ENCODE measurements around the gene CES2.
"Not testable (repeated sequence)": the region's sequence is repeated elsewhere in the genome, so short reads cannot be mapped to it uniquely, and the experiment has no call there.

Gene CES2

DNA sequence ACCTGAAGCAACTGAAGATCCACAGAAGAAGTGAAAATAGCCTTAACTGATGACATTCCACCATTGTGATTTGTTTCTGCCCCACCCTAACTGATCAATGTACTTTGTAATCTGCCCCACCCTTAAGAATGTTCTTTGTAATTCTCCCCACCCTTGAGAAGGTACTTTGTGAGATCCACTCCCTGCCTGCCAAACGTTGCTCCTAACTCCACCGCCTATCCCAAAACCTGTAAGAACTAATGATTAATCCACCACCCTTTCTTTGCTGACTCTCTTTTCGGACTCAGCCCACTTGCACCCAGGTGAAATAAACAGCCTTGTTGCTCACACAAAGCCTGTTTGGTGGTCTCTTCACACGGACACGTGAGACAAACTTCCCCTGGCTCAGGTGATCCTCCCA is 38.6 kb upstream of the CES2 start:
- H2BK15ac ChIP-seq (ENCODE audit: low read depth, poor library complexity, severe bottlenecking); H3K4ac ChIP-seq (ENCODE audit: low read depth in 1 of 2, low read length in 2 of 2); H3K9me3 ChIP-seq (ENCODE audit: control insufficient read depth, low read length); H3K9ac ChIP-seq (ENCODE audit: low read length); DNase-seq; H2BK12ac ChIP-seq (ENCODE audit: low read length in 2 of 2); H3K18ac ChIP-seq (ENCODE audit: low read depth in 1 of 2, low read length in 2 of 2); H3K23ac ChIP-seq (ENCODE audit: low read length in 2 of 2); H3K14ac ChIP-seq (ENCODE audit: low read length in 2 of 2); H3K27ac ChIP-seq (ENCODE audit: low read length, poor library complexity, severe bottlenecking); H3K27me3 ChIP-seq (ENCODE audit: control insufficient read depth in 1 of 2, insufficient read depth in 1 of 2, low read length in 2 of 2); H3K4me2 ChIP-seq (ENCODE audit: low read length, poor library complexity, severe bottlenecking); H3K79me1 ChIP-seq (replicated peaks; ENCODE audit: low read length, poor library complexity, severe bottlenecking); H2BK120ac ChIP-seq (ENCODE audit: low read depth, low read length); H2BK5ac ChIP-seq (ENCODE audit: low read depth, low read length, poor library complexity, severe bottlenecking); H2AFZ ChIP-seq (ENCODE audit: low read depth, low read length); H4K8ac ChIP-seq (ENCODE audit: low read length); H3K4me3 ChIP-seq (ENCODE audit: insufficient read depth in 1 of 2, low read depth in 1 of 2, low read length in 2 of 2); H3K36me3 ChIP-seq (ENCODE audit: control insufficient read depth in 1 of 2, insufficient read depth in 2 of 2, low read depth in 1 of 2, low read length in 2 of 2); H4K91ac ChIP-seq (ENCODE audit: low read length); H2AK5ac ChIP-seq (ENCODE audit: low read length, severe bottlenecking): not testable (repeated sequence)
- peaks cover 30% of the 10 kb centered on the region for H3K4me1 ChIP-seq (ENCODE audit: control insufficient read depth, insufficient read depth, low read depth, low read length)
- WGBS, result 73% methylated on average over 5 of the region's 5 CpGs

DNA sequence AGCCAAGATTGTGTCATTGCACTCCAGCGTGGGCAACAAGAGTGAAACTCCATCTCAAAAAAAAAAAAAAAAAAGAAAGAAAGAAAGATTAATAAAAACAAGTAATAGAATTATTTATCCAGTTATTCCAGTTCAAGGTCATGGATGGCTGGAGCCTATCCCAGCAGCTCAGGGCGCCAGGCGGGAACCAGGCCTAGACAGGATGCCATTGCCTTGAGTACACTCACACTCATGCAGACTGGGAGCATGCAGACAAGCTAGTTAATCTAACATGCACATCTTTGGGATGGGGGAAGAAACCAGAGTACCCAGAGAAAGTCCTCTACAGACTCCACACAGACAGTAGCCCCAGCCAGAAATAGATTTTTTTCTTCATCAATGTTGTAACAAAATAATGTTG is 37.1 kb upstream of the CES2 start:
- no peak overlapping the region for H4K91ac ChIP-seq (ENCODE audit: low read length)
- H4K8ac ChIP-seq (ENCODE audit: low read length), result no peak overlapping the region
- no peaks in the 10 kb centered on the region for H3K79me1 ChIP-seq (replicated peaks; ENCODE audit: low read length, poor library complexity, severe bottlenecking)
- no peak overlapping the region for H2BK12ac ChIP-seq (ENCODE audit: low read length in 2 of 2)
- H3K4me1 ChIP-seq (ENCODE audit: control insufficient read depth, insufficient read depth, low read depth, low read length), result peaks cover 28% of the 10 kb centered on the region
- no peak overlapping the region for H3K4ac ChIP-seq (ENCODE audit: low read depth in 1 of 2, low read length in 2 of 2)
- H2AFZ ChIP-seq (ENCODE audit: low read depth, low read length), result no peak overlapping the region
- H3K23ac ChIP-seq (ENCODE audit: low read length in 2 of 2), result no peak overlapping the region
- no peak overlapping the region for H3K4me2 ChIP-seq (ENCODE audit: low read length, poor library complexity, severe bottlenecking)
- no peak overlapping the region for H2AK5ac ChIP-seq (ENCODE audit: low read length, severe bottlenecking)
- H2BK15ac ChIP-seq (ENCODE audit: low read depth, poor library complexity, severe bottlenecking), result no peak overlapping the region
- 95% methylated on average over 2 of the region's 3 CpGs for WGBS
- H2BK120ac ChIP-seq (ENCODE audit: low read depth, low read length), result no peak overlapping the region
- DNase-seq, result peak; percentile 62
- H3K27me3 ChIP-seq (ENCODE audit: control insufficient read depth in 1 of 2, insufficient read depth in 1 of 2, low read length in 2 of 2), result peaks cover 0 to 2% of the 10 kb centered on the region in 2 experiments
- H3K9me3 ChIP-seq (ENCODE audit: control insufficient read depth, low read length), result no peaks in the 10 kb centered on the region
- no peak overlapping the region for H3K27ac ChIP-seq (ENCODE audit: low read length, poor library complexity, severe bottlenecking)
- no peak overlapping the region for H2BK5ac ChIP-seq (ENCODE audit: low read depth, low read length, poor library complexity, severe bottlenecking)
- H3K18ac ChIP-seq (ENCODE audit: low read depth in 1 of 2, low read length in 2 of 2), result no peak overlapping the region
- H3K4me3 ChIP-seq (ENCODE audit: insufficient read depth in 1 of 2, low read depth in 1 of 2, low read length in 2 of 2), result no peak overlapping the region
- H3K9ac ChIP-seq (ENCODE audit: low read length), result no peak overlapping the region
- no peak overlapping the region for H3K14ac ChIP-seq (ENCODE audit: low read length in 2 of 2)
- peaks cover 3 to 4% of the 10 kb centered on the region in 2 experiments for H3K36me3 ChIP-seq (ENCODE audit: control insufficient read depth in 1 of 2, insufficient read depth in 2 of 2, low read depth in 1 of 2, low read length in 2 of 2)

DNA sequence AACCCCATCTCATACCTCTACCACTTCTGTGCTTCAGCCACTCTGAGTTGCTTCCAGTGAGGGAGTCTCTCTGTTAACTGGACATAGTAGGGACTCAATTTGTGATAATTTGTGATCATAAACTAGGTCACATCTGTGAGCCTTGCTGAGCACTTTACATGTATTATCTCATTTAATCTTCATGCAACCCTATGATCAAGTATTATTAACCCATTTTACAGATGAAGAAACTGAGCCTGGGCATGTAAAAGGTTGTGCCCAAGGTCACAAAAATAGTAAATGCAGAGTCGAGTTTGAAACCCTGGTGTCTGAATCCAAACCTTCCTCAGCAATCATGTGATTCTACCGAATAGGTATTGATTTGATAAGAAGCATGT is 36.4 kb upstream of the CES2 start:
- Histone ChIP-seq H4K8ac (ENCODE audit: low read length) (no peak overlapping the region), H3K4me1 (ENCODE audit: control insufficient read depth, insufficient read depth, low read depth, low read length) (peaks cover 28% of the 10 kb centered on the region), H3K4me3 (ENCODE audit: insufficient read depth in 1 of 2, low read depth in 1 of 2, low read length in 2 of 2) (no peak overlapping the region), H3K23ac (ENCODE audit: low read length in 2 of 2) (peak overlapping the region in 1 of 2 experiments; percentile 6), H3K4ac (ENCODE audit: low read depth in 1 of 2, low read length in 2 of 2) (peak overlapping the region; percentile 16 to 71), H4K91ac (ENCODE audit: low read length) (peak overlapping the region; percentile 76), H3K9ac (ENCODE audit: low read length) (no peak overlapping the region), H2AK5ac (ENCODE audit: low read length, severe bottlenecking) (peak overlapping the region; percentile 43), H3K27me3 (ENCODE audit: control insufficient read depth in 1 of 2, insufficient read depth in 1 of 2, low read length in 2 of 2) (peaks cover 0 to 3% of the 10 kb centered on the region in 2 experiments), H2BK5ac (ENCODE audit: low read depth, low read length, poor library complexity, severe bottlenecking) (no peak overlapping the region), H3K4me2 (ENCODE audit: low read length, poor library complexity, severe bottlenecking) (no peak overlapping the region), H3K18ac (ENCODE audit: low read depth in 1 of 2, low read length in 2 of 2) (peak overlapping the region; percentile 29 to 98), H2BK12ac (ENCODE audit: low read length in 2 of 2) (peak overlapping the region; percentile 60 to 80), H2BK120ac (ENCODE audit: low read depth, low read length) (peak overlapping the region; percentile 7), H3K9me3 (ENCODE audit: control insufficient read depth, low read length) (no peaks in the 10 kb centered on the region), H3K27ac (ENCODE audit: low read length, poor library complexity, severe bottlenecking) (no peak overlapping the region), H3K79me1 (replicated peaks; ENCODE audit: low read length, poor library complexity, severe bottlenecking) (no peaks in the 10 kb centered on the region), H2AFZ (ENCODE audit: low read depth, low read length) (no peak overlapping the region), H3K36me3 (ENCODE audit: control insufficient read depth in 1 of 2, insufficient read depth in 2 of 2, low read depth in 1 of 2, low read length in 2 of 2) (peaks cover 2 to 4% of the 10 kb centered on the region in 2 experiments), H3K14ac (ENCODE audit: low read length in 2 of 2) (no peak overlapping the region), H2BK15ac (ENCODE audit: low read depth, poor library complexity, severe bottlenecking) (peak overlapping the region; percentile 96)
- DNase-seq, result no peak
- 95% methylated on average over 2 of the region's 2 CpGs for WGBS

- Histone ChIP-seq H2BK120ac (ENCODE audit: low read depth, low read length) (peak overlapping the region; percentile 7), H4K91ac (ENCODE audit: low read length) (peak overlapping the region; percentile 76), H3K79me1 (replicated peaks; ENCODE audit: low read length, poor library complexity, severe bottlenecking) (no peaks in the 10 kb centered on the region), H2BK5ac (ENCODE audit: low read depth, low read length, poor library complexity, severe bottlenecking) (no peak overlapping the region), H3K27me3 (ENCODE audit: control insufficient read depth in 1 of 2, insufficient read depth in 1 of 2, low read length in 2 of 2) (peaks cover 0 to 3% of the 10 kb centered on the region in 2 experiments), H3K23ac (ENCODE audit: low read length in 2 of 2) (peak overlapping the region in 1 of 2 experiments; percentile 6), H2AK5ac (ENCODE audit: low read length, severe bottlenecking) (peak overlapping the region; percentile 5), H2AFZ (ENCODE audit: low read depth, low read length) (no peak overlapping the region), H3K27ac (ENCODE audit: low read length, poor library complexity, severe bottlenecking) (peak overlapping the region; percentile 1), H3K4me2 (ENCODE audit: low read length, poor library complexity, severe bottlenecking) (no peak overlapping the region), H3K4me1 (ENCODE audit: control insufficient read depth, insufficient read depth, low read depth, low read length) (peaks cover 28% of the 10 kb centered on the region), H3K18ac (ENCODE audit: low read depth in 1 of 2, low read length in 2 of 2) (peak overlapping the region; percentile 29 to 98), H3K9me3 (ENCODE audit: control insufficient read depth, low read length) (no peaks in the 10 kb centered on the region), H3K4ac (ENCODE audit: low read depth in 1 of 2, low read length in 2 of 2) (peak overlapping the region; percentile 16 to 71), H4K8ac (ENCODE audit: low read length) (peak overlapping the region; percentile 92), H2BK15ac (ENCODE audit: low read depth, poor library complexity, severe bottlenecking) (peak overlapping the region; percentile 96), H3K36me3 (ENCODE audit: control insufficient read depth in 1 of 2, insufficient read depth in 2 of 2, low read depth in 1 of 2, low read length in 2 of 2) (no peaks in the 10 kb centered on the region), H3K14ac (ENCODE audit: low read length in 2 of 2) (peak overlapping the region in 1 of 2 experiments; percentile 86), H2BK12ac (ENCODE audit: low read length in 2 of 2) (peak overlapping the region; percentile 15 to 80), H3K4me3 (ENCODE audit: insufficient read depth in 1 of 2, low read depth in 1 of 2, low read length in 2 of 2) (no peak overlapping the region), H3K9ac (ENCODE audit: low read length) (peak overlapping the region; percentile 44)
- DNase-seq, result peak; percentile 88
- 83% methylated on average over 6 of the region's 6 CpGs for WGBS
Measured at GRCh38 chr16:66899310-66899944, 35.9 kb upstream of the CES2 start.

All from mesenchymal stem cell (in vitro differentiated cells and primary cell).